ENCODE data around the gene TRIM66. TPM values are rescaled to one million over a fixed set of nuclear protein-coding genes. Genes with fewer than 3 reads are reported as not detected.

TRIM66 gene
- total and polyA plus RNA-seq, 2 experiments from 2014 or later = 1.5 TPM

GRCh38 chr11:8638300-8638699 is 44.2 kb downstream of the TRIM66 start:
- Histone ChIP-seq H3K4me1 (ENCODE audit: insufficient read depth) (peaks cover 7% of the 10 kb centered on the region; the same call in 1 of the 2 replicates), H3K9me3 (ENCODE audit: low read depth) (no peaks in the 10 kb centered on the region), H3K4me2 (ENCODE audit: unreplicated experiment) (no peak overlapping the region), H3K4me3 (no peak overlapping the region), H3K9me2 (ENCODE audit: insufficient read depth) (no peaks in the 10 kb centered on the region), H3K79me2 (ENCODE audit: insufficient read depth) (no peaks in the 10 kb centered on the region), H3K27ac (no peak overlapping the region), H3K9ac (no peak overlapping the region), H3K36me3 (ENCODE audit: low read depth) (peaks cover 8% of the 10 kb centered on the region; the same call in 1 of the 2 replicates), H3K27me3 (replicated peaks; ENCODE audit: insufficient read depth) (no peaks in the 10 kb centered on the region), H3F3A (ENCODE audit: insufficient read depth) (no peaks in the 10 kb centered on the region), H2AFZ (no peak overlapping the region), H4K20me1 (ENCODE audit: insufficient read depth) (no peaks in the 10 kb centered on the region)
- peak; percentile 61 for DNase-seq
- 42 to 49% methylated on average over 5 of the region's 5 CpGs for WGBS, 2 experiments (ENCODE audit: low coverage in 1 of 2, low lambda C conversion rate in 2 of 2, missing lambda C conversion rate in 2 of 2)
- TF ChIP-seq EZH2phosphoT487 (IDR thresholded peaks at IDR 0.05; ENCODE audit: insufficient read depth, low read depth) = no peak
- in situ Hi-C loops (cut with MboI) = no loop called here

GRCh38 chr11:8636127-8636526 is 46.3 kb downstream of the TRIM66 start:
- H3F3A ChIP-seq (ENCODE audit: insufficient read depth) = peaks cover 4% of the 10 kb centered on the region; the same call in 1 of the 2 replicates
- no peak overlapping the region for H2AFZ ChIP-seq
- no peaks in the 10 kb centered on the region for H3K9me2 ChIP-seq (ENCODE audit: insufficient read depth)
- in situ Hi-C loops (cut with MboI) = no loop called here
- H3K36me3 ChIP-seq (ENCODE audit: low read depth) = peaks cover 8% of the 10 kb centered on the region; the same call in 1 of the 2 replicates
- peaks cover 11% of the 10 kb centered on the region for H3K4me1 ChIP-seq (ENCODE audit: insufficient read depth)
- TF ChIP-seq EZH2 (IDR thresholded peaks at IDR 0.05; ENCODE audit: insufficient read depth, poor library complexity, severe bottlenecking) = no peak
- no peak for TF ChIP-seq EZH2phosphoT487 (IDR thresholded peaks at IDR 0.05; ENCODE audit: insufficient read depth, low read depth)
- H3K27ac ChIP-seq = no peak overlapping the region
- H3K4me2 ChIP-seq (ENCODE audit: unreplicated experiment) = no peak overlapping the region
- no peak overlapping the region for H3K4me3 ChIP-seq
- no peaks in the 10 kb centered on the region for H4K20me1 ChIP-seq (ENCODE audit: insufficient read depth)
- DNase-seq = no peak
- WGBS, 2 experiments (ENCODE audit: low coverage in 1 of 2, low lambda C conversion rate in 2 of 2, missing lambda C conversion rate in 2 of 2) = 80 to 84% methylated on average over 2 of the region's 2 CpGs
- no peaks in the 10 kb centered on the region for H3K9me3 ChIP-seq (ENCODE audit: low read depth)
- no peak overlapping the region for H3K9ac ChIP-seq
- no peaks in the 10 kb centered on the region for H3K79me2 ChIP-seq (ENCODE audit: insufficient read depth)
- H3K27me3 ChIP-seq (replicated peaks; ENCODE audit: insufficient read depth) = no peaks in the 10 kb centered on the region

- H3K9me2 ChIP-seq (ENCODE audit: insufficient read depth) = no peaks in the 10 kb centered on the region
- no peak overlapping the region for H3K4me3 ChIP-seq
- H3K27me3 ChIP-seq (replicated peaks; ENCODE audit: insufficient read depth) = no peaks in the 10 kb centered on the region
- H3K27ac ChIP-seq = no peak overlapping the region
- no peaks in the 10 kb centered on the region for H4K20me1 ChIP-seq (ENCODE audit: insufficient read depth)
- WGBS, 2 experiments (ENCODE audit: low coverage in 1 of 2, low lambda C conversion rate in 2 of 2, missing lambda C conversion rate in 2 of 2) = 93 to 95% methylated on average over 6 of the region's 6 CpGs
- H3K79me2 ChIP-seq (ENCODE audit: insufficient read depth) = no peaks in the 10 kb centered on the region
- in situ Hi-C loops (cut with MboI) = no loop called here
- peaks cover 11% of the 10 kb centered on the region for H3K4me1 ChIP-seq (ENCODE audit: insufficient read depth)
- DNase-seq = no peak
- H2AFZ ChIP-seq = no peak overlapping the region
- no peak for TF ChIP-seq EZH2phosphoT487 (IDR thresholded peaks at IDR 0.05; ENCODE audit: insufficient read depth, low read depth)
- no peak for TF ChIP-seq EZH2 (IDR thresholded peaks at IDR 0.05; ENCODE audit: insufficient read depth, poor library complexity, severe bottlenecking)
- peaks cover 8% of the 10 kb centered on the region; the same call in 1 of the 2 replicates for H3K36me3 ChIP-seq (ENCODE audit: low read depth)
- H3F3A ChIP-seq (ENCODE audit: insufficient read depth) = peaks cover 4% of the 10 kb centered on the region; the same call in 1 of the 2 replicates
- H3K9ac ChIP-seq = no peak overlapping the region
- H3K9me3 ChIP-seq (ENCODE audit: low read depth) = no peaks in the 10 kb centered on the region
- H3K4me2 ChIP-seq (ENCODE audit: unreplicated experiment) = no peak overlapping the region
Observed at GRCh38 chr11:8634498-8634897, 48.0 kb downstream of the TRIM66 start.

GRCh38 chr11:8631395-8632118 is 50.9 kb downstream of the TRIM66 start:
- no peak overlapping the region for H3K27ac ChIP-seq
- no peak overlapping the region for H3K9ac ChIP-seq
- H3K4me3 ChIP-seq = no peak overlapping the region
- H4K20me1 ChIP-seq (ENCODE audit: insufficient read depth) = no peaks in the 10 kb centered on the region
- H3K4me2 ChIP-seq (ENCODE audit: unreplicated experiment) = no peak overlapping the region
- no peaks in the 10 kb centered on the region for H3K9me3 ChIP-seq (ENCODE audit: low read depth)
- H3K79me2 ChIP-seq (ENCODE audit: insufficient read depth) = no peaks in the 10 kb centered on the region
- H2AFZ ChIP-seq = no peak overlapping the region
- in situ Hi-C loops (cut with MboI) = no loop called here
- H3K27me3 ChIP-seq (replicated peaks; ENCODE audit: insufficient read depth) = no peaks in the 10 kb centered on the region
- DNase-seq = peak; percentile 81
- 60 to 61% methylated on average over 6 of the region's 6 CpGs for WGBS, 2 experiments (ENCODE audit: low coverage in 1 of 2, low lambda C conversion rate in 2 of 2, missing lambda C conversion rate in 2 of 2)
- H3K4me1 ChIP-seq (ENCODE audit: insufficient read depth) = peaks cover 4% of the 10 kb centered on the region; the same call in 1 of the 2 replicates
- no peaks in the 10 kb centered on the region for H3K9me2 ChIP-seq (ENCODE audit: insufficient read depth)
- TF ChIP-seq EZH2 (IDR thresholded peaks at IDR 0.05; ENCODE audit: insufficient read depth, poor library complexity, severe bottlenecking) (no peak), EZH2phosphoT487 (IDR thresholded peaks at IDR 0.05; ENCODE audit: insufficient read depth, low read depth) (no peak)
- peaks cover 8% of the 10 kb centered on the region; the same call in 1 of the 2 replicates for H3K36me3 ChIP-seq (ENCODE audit: low read depth)
- peaks cover 4% of the 10 kb centered on the region; the same call in 1 of the 2 replicates for H3F3A ChIP-seq (ENCODE audit: insufficient read depth)
